ENCODE measurements around the gene ZFAND3.

Gene ZFAND3

DNA sequence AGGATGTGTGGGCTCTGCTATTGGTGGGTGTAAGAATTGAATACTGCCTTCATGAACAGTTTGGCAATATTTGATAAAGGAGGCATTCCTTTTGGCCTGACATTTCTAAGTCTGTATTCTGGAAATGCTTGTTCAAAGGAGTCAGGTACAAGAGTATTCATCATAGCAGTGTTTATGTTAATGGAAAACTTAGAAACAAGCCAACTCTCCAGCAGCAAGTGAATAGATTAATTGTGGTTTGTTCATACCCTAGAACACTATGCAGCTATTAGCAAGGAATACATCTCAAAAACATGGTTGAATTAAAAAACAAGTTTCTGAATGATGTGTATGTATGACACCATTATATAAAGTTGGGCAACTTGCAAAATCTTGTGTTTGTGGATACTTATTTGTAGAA lies 195.8 kb downstream of the ZFAND3 start:
- TF ChIP-seq, protein P1, sequence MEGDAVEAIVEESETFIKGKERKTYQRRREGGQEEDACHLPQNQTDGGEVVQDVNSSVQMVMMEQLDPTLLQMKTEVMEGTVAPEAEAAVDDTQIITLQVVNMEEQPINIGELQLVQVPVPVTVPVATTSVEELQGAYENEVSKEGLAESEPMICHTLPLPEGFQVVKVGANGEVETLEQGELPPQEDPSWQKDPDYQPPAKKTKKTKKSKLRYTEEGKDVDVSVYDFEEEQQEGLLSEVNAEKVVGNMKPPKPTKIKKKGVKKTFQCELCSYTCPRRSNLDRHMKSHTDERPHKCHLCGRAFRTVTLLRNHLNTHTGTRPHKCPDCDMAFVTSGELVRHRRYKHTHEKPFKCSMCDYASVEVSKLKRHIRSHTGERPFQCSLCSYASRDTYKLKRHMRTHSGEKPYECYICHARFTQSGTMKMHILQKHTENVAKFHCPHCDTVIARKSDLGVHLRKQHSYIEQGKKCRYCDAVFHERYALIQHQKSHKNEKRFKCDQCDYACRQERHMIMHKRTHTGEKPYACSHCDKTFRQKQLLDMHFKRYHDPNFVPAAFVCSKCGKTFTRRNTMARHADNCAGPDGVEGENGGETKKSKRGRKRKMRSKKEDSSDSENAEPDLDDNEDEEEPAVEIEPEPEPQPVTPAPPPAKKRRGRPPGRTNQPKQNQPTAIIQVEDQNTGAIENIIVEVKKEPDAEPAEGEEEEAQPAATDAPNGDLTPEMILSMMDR (IDR thresholded peaks at IDR 0.05): no peak
- TF ChIP-seq ZFX (IDR thresholded peaks at IDR 0.05; ENCODE audit: borderline replicate concordance): no peak
- no peak overlapping the region for H3K27ac ChIP-seq

DNA sequence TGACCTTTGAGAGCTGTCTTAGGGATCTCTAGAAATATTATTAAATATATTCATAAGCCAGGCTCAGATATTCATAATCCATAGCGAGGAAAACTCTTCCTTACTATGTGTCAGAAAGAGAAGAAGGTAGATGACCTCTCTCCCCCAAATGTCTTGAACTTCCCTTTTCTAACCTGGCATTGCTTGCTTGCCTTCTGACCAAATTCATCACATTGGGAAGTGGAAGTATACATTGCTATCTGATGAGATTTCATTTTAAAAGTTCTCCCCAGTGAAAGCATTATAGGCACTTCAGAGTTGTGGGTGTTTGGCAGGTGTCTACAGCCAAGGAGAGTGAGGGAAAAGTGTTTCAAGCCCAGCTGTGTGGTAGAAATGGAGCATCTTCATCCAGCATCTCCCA lies 197.3 kb downstream of the ZFAND3 start:
- no peak for TF ChIP-seq ZFX (IDR thresholded peaks at IDR 0.05; ENCODE audit: borderline replicate concordance)
- TF ChIP-seq, protein P1 (IDR thresholded peaks at IDR 0.05): no peak
- H3K27ac ChIP-seq: no peak overlapping the region

DNA sequence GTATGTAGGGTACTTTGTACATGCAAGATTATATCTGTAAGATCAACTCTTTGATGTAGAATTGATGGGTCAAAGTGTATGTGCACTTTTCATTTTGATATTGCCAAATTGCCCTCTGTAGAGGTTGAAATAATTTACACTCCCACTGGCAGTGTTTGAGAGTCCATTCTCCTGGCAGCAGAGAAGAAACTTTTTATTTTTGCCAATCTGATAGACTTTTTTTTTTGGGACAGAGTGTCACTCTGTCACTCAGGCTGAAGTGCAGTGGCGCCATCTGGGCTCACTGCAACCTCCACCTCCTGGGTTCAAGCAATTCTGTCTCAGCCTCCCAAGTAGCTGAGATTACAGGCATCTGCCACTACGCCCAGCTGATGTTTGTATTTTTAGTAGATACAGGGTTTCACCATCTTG lies 199.2 kb downstream of the ZFAND3 start:
- no peak for TF ChIP-seq ZFX (IDR thresholded peaks at IDR 0.05; ENCODE audit: borderline replicate concordance)
- TF ChIP-seq, protein P1 (IDR thresholded peaks at IDR 0.05): peak; percentile 56
- H3K27ac ChIP-seq: no peak overlapping the region

DNA sequence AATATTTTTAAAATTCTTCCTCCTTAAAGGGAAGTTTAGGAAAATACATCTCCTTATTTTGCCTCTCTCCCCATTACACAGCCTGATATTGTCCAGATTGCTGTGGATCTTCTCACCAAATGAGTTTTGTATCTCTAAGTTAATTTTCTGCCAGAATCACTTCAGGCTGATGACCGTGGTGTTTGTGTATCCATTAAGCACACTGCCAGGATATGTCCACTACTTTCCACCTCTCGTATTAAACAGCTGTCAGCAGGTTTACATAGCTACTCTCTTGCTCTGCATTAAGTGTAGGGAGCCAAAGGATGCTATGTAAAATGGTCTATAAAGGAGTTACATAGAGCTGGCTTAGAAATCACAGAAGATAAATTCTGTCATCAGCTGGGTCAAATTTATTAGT lies 201.1 kb downstream of the ZFAND3 start:
- no peak for TF ChIP-seq ZFX (IDR thresholded peaks at IDR 0.05; ENCODE audit: borderline replicate concordance)
- TF ChIP-seq, protein P1 (IDR thresholded peaks at IDR 0.05): no peak
- no peak overlapping the region for H3K27ac ChIP-seq

DNA sequence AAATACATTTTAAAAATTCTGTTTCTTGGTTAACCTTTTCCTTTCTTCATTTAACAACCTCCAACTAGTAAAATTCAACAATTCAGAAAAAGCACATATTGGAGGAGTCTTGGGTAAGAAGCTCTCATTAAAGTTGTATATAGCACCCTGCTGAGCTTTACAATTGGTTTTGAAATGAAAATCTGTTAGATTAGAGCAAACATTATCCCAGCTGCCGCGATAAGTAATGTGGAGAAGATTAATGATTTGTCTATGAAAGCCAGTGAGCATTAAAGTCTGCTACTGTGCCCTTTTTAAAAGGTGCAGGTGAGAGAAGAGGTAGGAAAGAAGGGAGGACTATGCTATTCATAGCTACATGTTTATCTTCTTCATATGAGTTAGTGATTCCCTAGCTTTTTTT lies 201.5 kb downstream of the ZFAND3 start:
- TF ChIP-seq ZFX (IDR thresholded peaks at IDR 0.05; ENCODE audit: borderline replicate concordance): no peak
- TF ChIP-seq, protein P1 (IDR thresholded peaks at IDR 0.05): no peak
- no peak overlapping the region for H3K27ac ChIP-seq

DNA sequence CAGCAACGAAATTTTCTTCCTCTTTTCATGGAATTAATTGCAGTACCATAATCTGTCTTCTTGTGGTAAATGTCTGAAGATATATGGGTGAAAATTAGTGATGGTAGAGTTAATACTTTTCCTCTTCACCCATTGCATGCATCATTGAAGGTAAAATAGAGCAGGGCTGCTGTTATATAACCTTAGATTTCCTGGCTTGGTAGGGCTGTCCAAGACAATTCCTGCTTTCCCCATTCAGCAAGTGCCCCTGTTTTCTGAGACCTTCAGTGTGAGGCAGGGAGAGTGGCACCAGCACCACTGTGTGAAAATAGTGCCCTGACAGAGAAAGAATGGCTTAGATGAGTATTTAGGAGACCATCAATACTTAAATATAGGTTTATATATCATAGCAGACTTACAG lies 202.0 kb downstream of the ZFAND3 start:
- no peak overlapping the region for H3K27ac ChIP-seq
- no peak for TF ChIP-seq ZFX (IDR thresholded peaks at IDR 0.05; ENCODE audit: borderline replicate concordance)
- TF ChIP-seq, protein P1 (IDR thresholded peaks at IDR 0.05): no peak

DNA sequence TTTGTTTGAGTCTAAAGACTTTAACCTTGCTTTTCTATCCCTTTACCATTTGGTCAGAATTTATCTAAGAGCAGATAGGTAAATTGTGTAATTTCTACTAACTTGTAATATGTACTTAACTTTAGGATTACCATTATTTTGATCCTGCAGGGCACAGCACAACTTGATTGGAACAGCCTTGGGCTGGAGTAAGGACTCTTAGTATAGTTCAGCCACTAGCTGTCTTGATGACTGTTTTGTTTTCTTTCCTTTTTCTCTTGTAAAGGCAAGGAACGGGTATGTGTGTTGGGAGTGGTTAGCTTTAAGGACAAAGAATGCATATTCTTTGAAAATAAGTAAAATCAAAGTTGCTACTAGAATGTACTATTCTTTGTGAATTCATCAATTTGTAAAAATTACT lies 203.2 kb downstream of the ZFAND3 start:
- H3K27ac ChIP-seq: no peak overlapping the region
- TF ChIP-seq, protein P1 (IDR thresholded peaks at IDR 0.05): no peak
- no peak for TF ChIP-seq ZFX (IDR thresholded peaks at IDR 0.05; ENCODE audit: borderline replicate concordance)
